ENCODE measurements around the gene ODAD4. TPM values are rescaled to one million over a fixed set of nuclear protein-coding genes. Genes with fewer than 3 reads are reported as not detected.
A peak's percentile ranks its signal among the peaks of the same experiment; 100 is the strongest.

ODAD4 gene
- total RNA-seq, 1 experiment from 2014 or later = 0.15 TPM

- Histone ChIP-seq H3F3A (ENCODE audit: low read length, unreplicated experiment) (peaks cover 7% of the 10 kb centered on the region), H3K9me3 (ENCODE audit: low read length) (no peaks in the 10 kb centered on the region), H3K79me2 (ENCODE audit: low read length) (peaks cover 48% of the 10 kb centered on the region), H2AFZ (ENCODE audit: low read length) (no peak overlapping the region), H3K27ac (ENCODE audit: low read length) (peak overlapping the region; percentile 87), H3K27me3 (ENCODE audit: low read length) (no peaks in the 10 kb centered on the region), H3K36me3 (ENCODE audit: low read depth, low read length) (peaks cover 38% of the 10 kb centered on the region; the same call in 1 of the 2 replicates), H3K4me1 (ENCODE audit: insufficient read depth, low read length) (peaks cover 43% of the 10 kb centered on the region), H3K4me3 (ENCODE audit: low read length) (peak overlapping the region; percentile 40; the same call in 1 of the 2 replicates), H3K4me2 (ENCODE audit: low read length) (peak overlapping the region; percentile 77), H4K20me1 (ENCODE audit: low read length) (peaks cover 27% of the 10 kb centered on the region), H3K9me2 (replicated peaks; ENCODE audit: low read length) (no peaks in the 10 kb centered on the region), H3K9ac (ENCODE audit: low read length) (peak overlapping the region; percentile 40)
- BruUV-seq (replicated peaks) = no TSS peak
- no peak for TF ChIP-seq CTCF (conservative IDR thresholded peaks at IDR 0.05; ENCODE audit: low read depth, low read length)
- TF ChIP-seq EZH2phosphoT487 (IDR thresholded peaks at IDR 0.05; ENCODE audit: borderline replicate concordance, low read length) = no peak
- TF ChIP-seq EZH2 (IDR thresholded peaks at IDR 0.05; ENCODE audit: low read length, unreplicated experiment) = no peak
- ChIA-PET CTCF (no interaction called here), POLR2A (ENCODE audit: unreplicated experiment) (interaction anchor here (0.5 to 1.0 kb wide), 2 partner anchors 45 to 84 kb away, joined by 3 to 5 read pairs; partner anchors contain the start of gene KLHL11)
- intact Hi-C loops (cut with micrococcal nuclease) = no loop called here
- ATAC-seq (peak; percentile 97), DNase-seq (peak; percentile 91)
Observed at GRCh38 chr17:41910701-41911391, 19.6 kb upstream of the ODAD4 start.

GRCh38 chr17:41912925-41913324, 17.5 kb upstream of the ODAD4 start:
- no peak for DNase-seq
- no TSS peak for BruUV-seq (replicated peaks)
- peaks cover 28% of the 10 kb centered on the region; the same call in 1 of the 2 replicates for H3K36me3 ChIP-seq (ENCODE audit: low read depth, low read length)
- no peaks in the 10 kb centered on the region for H3K9me3 ChIP-seq (ENCODE audit: low read length)
- no peak overlapping the region for H3K4me2 ChIP-seq (ENCODE audit: low read length)
- peaks cover 38% of the 10 kb centered on the region for H4K20me1 ChIP-seq (ENCODE audit: low read length)
- H3K4me3 ChIP-seq (ENCODE audit: low read length) = no peak overlapping the region
- POLR2A ChIA-PET (ENCODE audit: unreplicated experiment) = interaction anchor here (0.5 kb wide), 1 partner anchor 996 kb away, joined by 3 read pairs; no protein-coding TSS in a partner anchor
- no peaks in the 10 kb centered on the region for H3K9me2 ChIP-seq (replicated peaks; ENCODE audit: low read length)
- TF ChIP-seq CTCF (conservative IDR thresholded peaks at IDR 0.05; ENCODE audit: low read depth, low read length) (0 out of 2 replicates have a peak, but pooled peaks have one; percentile 9), EZH2 (IDR thresholded peaks at IDR 0.05; ENCODE audit: low read length, unreplicated experiment) (no peak)
- H3K27me3 ChIP-seq (ENCODE audit: low read length) = no peaks in the 10 kb centered on the region
- no peak for ATAC-seq
- peaks cover 68% of the 10 kb centered on the region for H3K79me2 ChIP-seq (ENCODE audit: low read length)
- H3K9ac ChIP-seq (ENCODE audit: low read length) = no peak overlapping the region
- no peak overlapping the region for H3K27ac ChIP-seq (ENCODE audit: low read length)
- peaks cover 42% of the 10 kb centered on the region for H3K4me1 ChIP-seq (ENCODE audit: insufficient read depth, low read length)
- no peak overlapping the region for H2AFZ ChIP-seq (ENCODE audit: low read length)
- intact Hi-C loops (cut with micrococcal nuclease) = no loop called here
- CTCF ChIA-PET = no interaction called here
- H3F3A ChIP-seq (ENCODE audit: low read length, unreplicated experiment) = peaks cover 7% of the 10 kb centered on the region

GRCh38 chr17:41913798-41914197, 16.6 kb upstream of the ODAD4 start:
- CTCF ChIA-PET = interaction anchor here (0.9 kb wide), 1 partner anchor 614 kb away, joined by 3 read pairs; no protein-coding TSS in a partner anchor

More at GRCh38 chr17:41913798-41914197, 16.6 kb upstream of the ODAD4 start:
- Histone ChIP-seq H3K79me2 (ENCODE audit: low read length) (peaks cover 77% of the 10 kb centered on the region), H3K27ac (ENCODE audit: low read length) (no peak overlapping the region), H3K36me3 (ENCODE audit: low read depth, low read length) (peaks cover 24% of the 10 kb centered on the region; the same call in 1 of the 2 replicates), H3K9me2 (replicated peaks; ENCODE audit: low read length) (no peaks in the 10 kb centered on the region), H3K27me3 (ENCODE audit: low read length) (no peaks in the 10 kb centered on the region), H4K20me1 (ENCODE audit: low read length) (peaks cover 39% of the 10 kb centered on the region), H3K4me2 (ENCODE audit: low read length) (no peak overlapping the region), H3K4me3 (ENCODE audit: low read length) (no peak overlapping the region), H3K9ac (ENCODE audit: low read length) (no peak overlapping the region), H3F3A (ENCODE audit: low read length, unreplicated experiment) (peaks cover 7% of the 10 kb centered on the region), H3K9me3 (ENCODE audit: low read length) (no peaks in the 10 kb centered on the region), H2AFZ (ENCODE audit: low read length) (no peak overlapping the region), H3K4me1 (ENCODE audit: insufficient read depth, low read length) (peaks cover 41% of the 10 kb centered on the region)
- DNase-seq (no peak), ATAC-seq (no peak)
- TF ChIP-seq CTCF (conservative IDR thresholded peaks at IDR 0.05; ENCODE audit: low read depth, low read length) = no peak
- TF ChIP-seq EZH2phosphoT487 (IDR thresholded peaks at IDR 0.05; ENCODE audit: borderline replicate concordance, low read length) = no peak
- no peak for TF ChIP-seq EZH2 (IDR thresholded peaks at IDR 0.05; ENCODE audit: low read length, unreplicated experiment)
- BruUV-seq (replicated peaks) = no TSS peak
- POLR2A ChIA-PET (ENCODE audit: unreplicated experiment) = no interaction called here
- intact Hi-C loops (cut with micrococcal nuclease) = no loop called here
